ENCODE measurements around the gene SAA2. TPM values are rescaled to one million over a fixed set of nuclear protein-coding genes. Genes with fewer than 3 reads are reported as not detected.
"Not testable (repeated sequence)": the region's sequence is repeated elsewhere in the genome, so short reads cannot be mapped to it uniquely, and the experiment has no call there.

Gene SAA2
- polyA plus RNA-seq, 1 donor (not counting 4 experiments of a cell fraction or from before 2014, with no cell fraction given) = 1.2 TPM

DNA sequence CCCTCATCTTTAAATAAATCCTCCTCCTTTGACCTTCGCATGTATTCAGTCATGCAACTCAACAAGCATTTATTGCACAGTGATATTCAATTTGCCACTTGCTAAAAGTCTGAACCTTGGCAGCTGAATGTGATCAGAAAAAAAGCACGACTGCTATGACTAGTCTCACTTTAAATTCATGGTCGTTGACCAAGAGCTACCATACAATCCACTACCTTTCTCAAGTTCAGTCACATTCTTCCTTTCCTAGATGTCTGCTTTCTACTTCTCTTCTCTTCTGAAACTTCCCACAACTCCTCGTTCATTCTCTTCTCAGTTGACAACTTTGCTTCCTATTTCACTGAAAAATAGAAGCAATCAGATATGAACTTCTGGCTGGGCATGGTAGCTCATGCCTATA is 15.6 kb upstream of the SAA2 start:
- H4K20me1 ChIP-seq (ENCODE audit: control insufficient read depth, extremely low read depth, insufficient read depth, low read length) = no peaks in the 10 kb centered on the region
- H3K27ac ChIP-seq (ENCODE audit: control insufficient read depth, insufficient read depth, low read length) = no peak overlapping the region
- dilution Hi-C loops (cut with MboI; ENCODE audit: extremely low pct_ligation_motif_present, low sequenced_read_pairs) = no loop called here
- no peaks in the 10 kb centered on the region for H3K79me2 ChIP-seq (ENCODE audit: control insufficient read depth, insufficient read depth, low read length)
- H3K4me3 ChIP-seq (ENCODE audit: control insufficient read depth in 2 of 3, extremely low read depth in 1 of 3, insufficient read depth in 2 of 3, low read depth in 1 of 3, low read length in 3 of 3) = no peak overlapping the region
- H3K36me3 ChIP-seq (ENCODE audit: control insufficient read depth in 2 of 2, extremely low read depth in 1 of 2, insufficient read depth in 2 of 2, low read length in 2 of 2) = no peaks in the 10 kb centered on the region
- peaks cover 5% of the 10 kb centered on the region for H3K4me1 ChIP-seq (ENCODE audit: control insufficient read depth, extremely low read depth, insufficient read depth, low read length)
- DNase-seq (ENCODE audit: low read depth, low spot score) = no peak
- no peaks in the 10 kb centered on the region for H3K27me3 ChIP-seq (ENCODE audit: control insufficient read depth, extremely low read depth, insufficient read depth, low read length)
- H3K4me2 ChIP-seq (ENCODE audit: control insufficient read depth, extremely low read depth, insufficient read depth, low read depth, low read length) = no peak overlapping the region
- TF ChIP-seq EZH2 (IDR thresholded peaks at IDR 0.05; ENCODE audit: low read length) = no peak
- TF ChIP-seq, protein P1, sequence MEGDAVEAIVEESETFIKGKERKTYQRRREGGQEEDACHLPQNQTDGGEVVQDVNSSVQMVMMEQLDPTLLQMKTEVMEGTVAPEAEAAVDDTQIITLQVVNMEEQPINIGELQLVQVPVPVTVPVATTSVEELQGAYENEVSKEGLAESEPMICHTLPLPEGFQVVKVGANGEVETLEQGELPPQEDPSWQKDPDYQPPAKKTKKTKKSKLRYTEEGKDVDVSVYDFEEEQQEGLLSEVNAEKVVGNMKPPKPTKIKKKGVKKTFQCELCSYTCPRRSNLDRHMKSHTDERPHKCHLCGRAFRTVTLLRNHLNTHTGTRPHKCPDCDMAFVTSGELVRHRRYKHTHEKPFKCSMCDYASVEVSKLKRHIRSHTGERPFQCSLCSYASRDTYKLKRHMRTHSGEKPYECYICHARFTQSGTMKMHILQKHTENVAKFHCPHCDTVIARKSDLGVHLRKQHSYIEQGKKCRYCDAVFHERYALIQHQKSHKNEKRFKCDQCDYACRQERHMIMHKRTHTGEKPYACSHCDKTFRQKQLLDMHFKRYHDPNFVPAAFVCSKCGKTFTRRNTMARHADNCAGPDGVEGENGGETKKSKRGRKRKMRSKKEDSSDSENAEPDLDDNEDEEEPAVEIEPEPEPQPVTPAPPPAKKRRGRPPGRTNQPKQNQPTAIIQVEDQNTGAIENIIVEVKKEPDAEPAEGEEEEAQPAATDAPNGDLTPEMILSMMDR (optimal IDR thresholded peaks at IDR 0.05 in 1 of 3, IDR thresholded peaks at IDR 0.05 in 1 of 3, conservative IDR thresholded peaks at IDR 0.05 in 1 of 3; ENCODE audit: extremely low read depth in 1 of 3, insufficient read depth in 2 of 3, low read length in 3 of 3) = no peak
- H3K9ac ChIP-seq (ENCODE audit: control insufficient read depth, extremely low read depth, insufficient read depth, low read length) = no peak overlapping the region
- H2AFZ ChIP-seq (ENCODE audit: control insufficient read depth, low read length) = no peak overlapping the region
- no peak for FAIRE-seq
- H3K9me3 ChIP-seq (ENCODE audit: control insufficient read depth, low read depth, low read length) = no peaks in the 10 kb centered on the region
- no peaks in the 10 kb centered on the region for H3K9me1 ChIP-seq (ENCODE audit: control insufficient read depth, extremely low read depth, insufficient read depth, low read length)

DNA sequence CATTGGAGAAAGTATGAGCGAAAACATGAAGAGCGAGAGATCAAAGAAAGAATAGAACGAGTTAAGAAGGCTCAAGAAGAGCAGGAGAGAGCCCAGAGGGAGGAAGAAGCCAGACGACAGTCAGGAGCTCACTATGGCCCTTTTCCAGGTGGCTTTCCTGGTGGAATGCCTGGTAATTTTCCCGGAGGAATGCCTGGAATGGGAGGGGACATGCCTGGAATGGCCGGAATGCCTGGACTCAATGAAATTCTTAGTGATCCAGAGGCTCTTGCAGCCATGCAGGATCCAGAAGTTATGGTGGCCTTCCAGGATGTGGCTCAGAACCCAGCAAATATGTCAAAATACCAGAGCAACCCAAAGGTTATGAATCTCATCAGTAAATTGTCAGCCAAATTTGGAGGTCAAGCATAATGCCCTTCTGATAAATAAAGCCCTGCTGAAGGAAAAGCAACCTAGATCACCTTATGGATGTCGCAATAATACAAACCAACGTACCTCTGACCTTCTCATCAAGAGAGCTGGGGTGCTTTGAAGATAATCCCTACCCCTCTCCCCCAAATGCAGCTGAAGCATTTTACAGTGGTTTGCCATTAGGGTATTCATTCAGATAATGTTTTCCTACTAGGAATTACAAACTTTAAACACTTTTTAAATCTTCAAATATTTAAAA is 14.3 kb upstream of the SAA2 start:
- H2AFZ ChIP-seq (ENCODE audit: control insufficient read depth, low read length) = not testable (repeated sequence)

DNA sequence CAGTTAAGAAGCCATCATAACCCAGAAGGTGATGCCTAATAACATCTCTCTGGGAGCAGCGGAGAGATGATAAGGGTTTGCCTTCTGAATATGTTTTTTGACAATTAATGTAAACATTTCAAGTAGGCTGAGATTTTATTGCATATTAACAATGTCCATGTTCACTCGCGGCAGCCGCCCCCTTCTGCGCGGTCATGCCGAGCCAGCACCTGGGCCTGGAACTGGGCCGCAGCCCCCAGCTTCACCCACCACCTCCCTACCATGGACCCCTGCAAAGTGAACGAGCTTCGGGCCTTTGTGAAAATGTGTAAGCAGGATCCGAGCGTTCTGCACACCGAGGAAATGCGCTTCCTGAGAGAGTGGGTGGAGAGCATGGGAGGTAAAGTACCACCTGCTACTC is 13.3 kb upstream of the SAA2 start:
- FAIRE-seq (no peak), DNase-seq (ENCODE audit: low read depth, low spot score) (no peak)
- Histone ChIP-seq H3K36me3 (ENCODE audit: control insufficient read depth in 2 of 2, extremely low read depth in 1 of 2, insufficient read depth in 2 of 2, low read length in 2 of 2) (no peaks in the 10 kb centered on the region), H3K9ac (ENCODE audit: control insufficient read depth, extremely low read depth, insufficient read depth, low read length) (no peak overlapping the region), H3K9me1 (ENCODE audit: control insufficient read depth, extremely low read depth, insufficient read depth, low read length) (no peaks in the 10 kb centered on the region), H3K79me2 (ENCODE audit: control insufficient read depth, insufficient read depth, low read length) (no peaks in the 10 kb centered on the region), H2AFZ (ENCODE audit: control insufficient read depth, low read length) (no peak overlapping the region), H3K27ac (ENCODE audit: control insufficient read depth, insufficient read depth, low read length) (no peak overlapping the region), H3K4me1 (ENCODE audit: control insufficient read depth, extremely low read depth, insufficient read depth, low read length) (peaks cover 5% of the 10 kb centered on the region), H3K27me3 (ENCODE audit: control insufficient read depth, extremely low read depth, insufficient read depth, low read length) (no peaks in the 10 kb centered on the region), H3K9me3 (ENCODE audit: control insufficient read depth, low read depth, low read length) (no peaks in the 10 kb centered on the region), H4K20me1 (ENCODE audit: control insufficient read depth, extremely low read depth, insufficient read depth, low read length) (no peaks in the 10 kb centered on the region), H3K4me2 (ENCODE audit: control insufficient read depth, extremely low read depth, insufficient read depth, low read depth, low read length) (no peak overlapping the region), H3K4me3 (ENCODE audit: control insufficient read depth in 2 of 3, extremely low read depth in 1 of 3, insufficient read depth in 2 of 3, low read depth in 1 of 3, low read length in 3 of 3) (no peak overlapping the region)
- dilution Hi-C loops (cut with MboI; ENCODE audit: extremely low pct_ligation_motif_present, low sequenced_read_pairs) = no loop called here
- no peak for TF ChIP-seq EZH2 (IDR thresholded peaks at IDR 0.05; ENCODE audit: low read length)
- TF ChIP-seq, protein P1 (optimal IDR thresholded peaks at IDR 0.05 in 1 of 3, IDR thresholded peaks at IDR 0.05 in 1 of 3, conservative IDR thresholded peaks at IDR 0.05 in 1 of 3; ENCODE audit: extremely low read depth in 1 of 3, insufficient read depth in 2 of 3, low read length in 3 of 3) = no peak

More for the DNA sequence above, 14.3 kb upstream of the SAA2 start:
- H3K4me3 ChIP-seq (ENCODE audit: control insufficient read depth in 2 of 3, extremely low read depth in 1 of 3, insufficient read depth in 2 of 3, low read depth in 1 of 3, low read length in 3 of 3); H3K79me2 ChIP-seq (ENCODE audit: control insufficient read depth, insufficient read depth, low read length); dilution Hi-C loops (cut with MboI; ENCODE audit: extremely low pct_ligation_motif_present, low sequenced_read_pairs); H3K4me2 ChIP-seq (ENCODE audit: control insufficient read depth, extremely low read depth, insufficient read depth, low read depth, low read length); H3K9ac ChIP-seq (ENCODE audit: control insufficient read depth, extremely low read depth, insufficient read depth, low read length); H3K27ac ChIP-seq (ENCODE audit: control insufficient read depth, insufficient read depth, low read length); H3K9me3 ChIP-seq (ENCODE audit: control insufficient read depth, low read depth, low read length); H4K20me1 ChIP-seq (ENCODE audit: control insufficient read depth, extremely low read depth, insufficient read depth, low read length); H3K9me1 ChIP-seq (ENCODE audit: control insufficient read depth, extremely low read depth, insufficient read depth, low read length); FAIRE-seq; DNase-seq (ENCODE audit: low read depth, low spot score); H3K36me3 ChIP-seq (ENCODE audit: control insufficient read depth in 2 of 2, extremely low read depth in 1 of 2, insufficient read depth in 2 of 2, low read length in 2 of 2); H3K4me1 ChIP-seq (ENCODE audit: control insufficient read depth, extremely low read depth, insufficient read depth, low read length); H3K27me3 ChIP-seq (ENCODE audit: control insufficient read depth, extremely low read depth, insufficient read depth, low read length): not testable (repeated sequence)
